K562 (cell line): Measurements from ENCODE around the gene NIPBL. TPM values are rescaled to one million over a fixed set of nuclear protein-coding genes. Genes with fewer than 3 reads are reported as not detected.

Experiments used
- ATAC-seq: fragments of 200-7000 bp; cut with Tn5 transposase; 3 replicates; pipeline ENCODE4 v1.9.1; 2020; ENCODE audit warnings: moderate library complexity
- BruUV-seq: library from RNA; stranded (reverse); fragments of 400-500 nt; replicated peaks from 2 replicates; lab custom pipeline; 2021; lab: Mats Ljungman, UMichigan
- CTCF ChIA-PET: fragments of 300-600 bp; formaldehyde crosslinking; extraction: SDS; loops from one replicate; lab custom pipeline; 2021; ENCODE audit warnings: low intra/inter-chr PET ratio; lab: Yijun Ruan, JAX
- POLR2A ChIA-PET: fragments of 300-600, 350-650 bp; sonication (Branson Sonifier 250); formaldehyde crosslinking; extraction: SDS; loops from one replicate; lab custom pipeline; 2021; ENCODE audit warnings: antibody characterized with exemption, inconsistent platforms; lab: Yijun Ruan, JAX
- DNase-seq, 4 experiments: peaks; one replicate each; pipeline versions ENCODE4 v3.0.0 to v3.0.0-alpha.2; 2011 to 2018; ENCODE audit warnings: low spot score in 3 of 4, mixed read lengths in 3 of 4; ENCODE audit errors: extremely low read depth in 1 of 4
- FAIRE-seq: peaks from 2 replicates; lab custom pipeline; 2011; peaks lifted over from hg19 to GRCh38; lab: Jason Lieb, UNC
- H2AFZ ChIP-seq: 2 replicates; pipeline ENCODE4 v1.6.0; 2011; ENCODE audit warnings: low read depth, low read length, control low read depth, inconsistent platforms
- H3K27ac ChIP-seq: fragments of 200-600 bp; 3 replicates; pipeline ENCODE4 v1.8.0; 2011; ENCODE audit warnings: low read depth, mild to moderate bottlenecking, control low read depth, inconsistent platforms, low read length, moderate library complexity, mixed read lengths; ENCODE audit errors: extremely low read depth
- H3K27me3 ChIP-seq, 2 experiments: fragments of 300-600 bp in 1 of 2; 2 replicates in 1 of 2; 3 replicates in 1 of 2; pipeline versions ENCODE4 v1.6.0 to v1.8.0; 2011; ENCODE audit warnings: inconsistent platforms in 2 of 2, low read length in 2 of 2, mild to moderate bottlenecking in 1 of 2, mixed read lengths in 1 of 2, moderate library complexity in 1 of 2; ENCODE audit not compliant: control insufficient read depth in 2 of 2, insufficient read depth in 2 of 2
- H3K36me3 ChIP-seq: fragments of 300-600 bp; 3 replicates; pipeline ENCODE4 v1.8.0; 2011; ENCODE audit warnings: mild to moderate bottlenecking, low read length, inconsistent platforms; ENCODE audit not compliant: control insufficient read depth, insufficient read depth
- H3K4me1 ChIP-seq, 2 experiments: fragments of 200-600 bp in 1 of 2; replicated peaks in 1 of 2; 2 replicates in 1 of 2; 3 replicates in 1 of 2; pipeline versions ENCODE4 v1.5.1 to v1.8.0; 2011; ENCODE audit warnings: inconsistent platforms in 2 of 2, low read length in 2 of 2, mild to moderate bottlenecking in 1 of 2, mixed read lengths in 1 of 2, moderate library complexity in 1 of 2; ENCODE audit not compliant: control insufficient read depth in 2 of 2, insufficient read depth in 2 of 2
- H3K4me2 ChIP-seq: 2 replicates; pipeline ENCODE4 v1.6.1; 2011; ENCODE audit warnings: low read length, control low read depth, inconsistent platforms, mixed read lengths; ENCODE audit not compliant: insufficient read depth
- H3K4me3 ChIP-seq: fragments of 200-600 bp; sonication (generic), shearing (Covaris generic); 2 replicates; pipeline ENCODE4 v1.5.1; 2016; ENCODE audit warnings: control low read depth, inconsistent platforms
- H3K79me2 ChIP-seq: fragments of 200-600 bp; 3 replicates; pipeline ENCODE4 v1.8.0; 2011; ENCODE audit warnings: low read length, inconsistent platforms; ENCODE audit not compliant: control insufficient read depth, insufficient read depth
- H3K9ac ChIP-seq, 2 experiments: 2 replicates each; pipeline versions ENCODE4 v1.6.0 to v1.6.1; 2011; ENCODE audit warnings: low read depth in 2 of 2, low read length in 2 of 2, control low read depth in 1 of 2, inconsistent platforms in 1 of 2, mild to moderate bottlenecking in 1 of 2, mixed read lengths in 1 of 2; ENCODE audit not compliant: insufficient read depth in 1 of 2
- H3K9me1 ChIP-seq: one replicate; pipeline ENCODE4 v1.6.0; 2011; ENCODE audit warnings: inconsistent platforms, mild to moderate bottlenecking, low read length, moderate library complexity; ENCODE audit not compliant: control insufficient read depth, insufficient read depth
- H3K9me3 ChIP-seq: replicated peaks from 2 replicates; pipeline ENCODE4 v1.5.1; 2011; ENCODE audit warnings: low read depth, low read length, inconsistent platforms; ENCODE audit not compliant: control insufficient read depth, insufficient read depth
- H4K20me1 ChIP-seq: replicated peaks from 2 replicates; pipeline ENCODE4 v1.6.1; 2011; ENCODE audit warnings: low read length, inconsistent platforms, mixed read lengths; ENCODE audit not compliant: control insufficient read depth, insufficient read depth
- HMBOX1 ChIP-seq: sonication (generic); IDR thresholded peaks from 2 replicates; pipeline ENCODE4 v1.6.1; 2016
- L3MBTL2 ChIP-seq: fragments of 450-650 bp; IDR thresholded peaks from 2 replicates; pipeline ENCODE4 v1.6.1; 2016; ENCODE audit warnings: mild to moderate bottlenecking, moderate library complexity
- MNT ChIP-seq, 2 experiments: fragments of 450-650 bp; conservative IDR thresholded peaks; 2 replicates each; pipeline ENCODE4 v1.6.1; 2017; ENCODE audit warnings: mild to moderate bottlenecking in 2 of 2, moderate library complexity in 2 of 2
- ZC3H11A ChIP-seq: IDR thresholded peaks from 2 replicates; pipeline ENCODE4 v1.6.1; 2012; ENCODE audit warnings: low read depth, low read length, improper control_type of control experiment
- WGBS: fragments of 100-300 bp; shearing (Covaris generic); methylation state at CpG from one replicate; pipeline ENCODE4 v1.1.6; 2016; ENCODE audit warnings: low coverage, mixed read lengths; ENCODE audit not compliant: insufficient coverage; ENCODE audit errors: missing lambda C conversion rate; 5-methylcytosine and 5-hydroxymethylcytosine counted together
- in situ Hi-C: fragments of 300-500 bp; cut with MboI; formaldehyde crosslinking; loops from 4 replicates; pipeline ENCODE4 v1.15.0; 2018; ENCODE audit warnings: inconsistent platforms, mixed read lengths
- intact Hi-C: fragments of 100-400 bp; cut with micrococcal nuclease; formaldehyde crosslinking; loops from 2 replicates; pipeline ENCODE4 v1.14.2; 2022
- polyA plus RNA-seq, 8 experiments: library from polyadenylated mRNA; depleted of rRNA in 4 of 8; stranded (reverse) in 5 of 8; unstranded in 3 of 8; fragments of >200 nt; fragmentation: Nextera tagmentation in 2 of 8; fragmentation: Illumina TruSeq in 1 of 8; extraction: Ambion mirVana in 2 of 8; extraction: Trizol in 1 of 8; gene quantifications; 2 replicates each; pipeline versions ENCODE4 v1.2.1 to v1.2.3, GENCODE V29; 2011 to 2014; ENCODE audit warnings: inconsistent platforms in 1 of 8, missing spikeins in 1 of 8
- total RNA-seq, 7 experiments: library from RNA; depleted of rRNA in 6 of 7; stranded (reverse); fragments of >200 nt in 6 of 7; fragmentation: Illumina TruSeq in 2 of 7; extraction: Trizol in 2 of 7; gene quantifications; 2 replicates each; pipeline versions ENCODE4 v1.2.1 to v1.2.3, GENCODE V29; 2011 to 2021; ENCODE audit warnings: low replicate concordance in 1 of 7

NIPBL gene
- total and polyA plus RNA-seq, 9 of the 15 experiments (the other 6 are each of a cell fraction or from before 2014, with no cell fraction given), result 12.9 to 56.7 (median 38.9) TPM

- TF ChIP-seq L3MBTL2 (peak; percentile 43; the same call in 1 of the 2 replicates), HMBOX1 (peak; percentile 68), ZC3H11A (no peak), MNT (conservative IDR thresholded peaks at IDR 0.05) (0 out of 4 replicates have a peak, but pooled peaks of 1 of the 2 experiments have one; percentile 5)
- TF ChIP-seq, all 486 proteins: peak for 3
- intact Hi-C loops (no loop called here), in situ Hi-C loops (no loop called here)
- peaks cover 8 to 19% of the 10 kb centered on the region in 2 experiments for H3K4me1 ChIP-seq
- peak overlapping the region; percentile 25; the same call in 2 of the 3 replicates for H3K27ac ChIP-seq
- ChIA-PET POLR2A (no interaction called here), CTCF (no interaction called here)
- peaks cover 11% of the 10 kb centered on the region; the same call in 1 of the 2 replicates for H4K20me1 ChIP-seq
- peak in 1 of 4 experiments; percentile 17 for DNase-seq
- ATAC-seq, result peak; percentile 43
- H3K4me3 ChIP-seq, result no peak overlapping the region
- no peak overlapping the region for H2AFZ ChIP-seq
- 16% methylated on average over 3 of the region's 3 CpGs for WGBS
- H3K9me3 ChIP-seq, result no peaks in the 10 kb centered on the region
- no peaks in the 10 kb centered on the region for H3K27me3 ChIP-seq
- no peaks in the 10 kb centered on the region for H3K9me1 ChIP-seq
- peaks cover 10% of the 10 kb centered on the region; the same call in 2 of the 3 replicates for H3K36me3 ChIP-seq
- no peak for FAIRE-seq
- no TSS peak for BruUV-seq
- peaks cover 100% of the 10 kb centered on the region for H3K79me2 ChIP-seq
- H3K4me2 ChIP-seq, result peak overlapping the region; percentile 44
- H3K9ac ChIP-seq, result peak overlapping the region in 1 of 2 experiments; percentile 40; a peak in 2 of 4 replicates
Observed at GRCh38 chr5:36882250-36882649, 5.7 kb downstream of the NIPBL start.
